HEK293T (cell line): ENCODE measurements around the gene SLC17A3.

Source experiments
- CTCF ChIA-PET: fragments of 350-600 bp; formaldehyde crosslinking; extraction: SDS; loops from one replicate; lab custom pipeline; 2021; ENCODE audit warnings: antibody characterized with exemption, inconsistent platforms; lab: Yijun Ruan, JAX
- POLR2A ChIA-PET: fragments of 350-600 bp; formaldehyde crosslinking; extraction: SDS; loops from one replicate; lab custom pipeline; 2020; ENCODE audit warnings: antibody characterized with exemption, inconsistent platforms; lab: Yijun Ruan, JAX
- DNase-seq: peaks from one replicate; pipeline ENCODE4 v3.0.0; 2012; ENCODE audit warnings: mixed read lengths; ENCODE audit errors: extremely low spot score
- ARNT ChIP-seq: fragments of 450-650 bp; IDR thresholded peaks from 2 replicates; pipeline ENCODE4 v1.6.1; 2017; ENCODE audit warnings: mild to moderate bottlenecking
- BHLHE40 ChIP-seq: fragments of 450-650 bp; IDR thresholded peaks from 2 replicates; pipeline ENCODE4 v1.6.1; 2016; ENCODE audit warnings: mild to moderate bottlenecking, moderate library complexity, borderline replicate concordance
- CTBP1 ChIP-seq: fragments of 450-650 bp; IDR thresholded peaks from 2 replicates; pipeline ENCODE4 v1.6.1; 2016; ENCODE audit warnings: borderline replicate concordance
- ELF4 ChIP-seq: fragments of 450-650 bp; IDR thresholded peaks from 2 replicates; pipeline ENCODE4 v1.6.1; 2017; ENCODE audit warnings: antibody characterized with exemption
- FOXA1 ChIP-seq: fragments of 450-650 bp; IDR thresholded peaks from 2 replicates; pipeline ENCODE4 v1.6.1; 2016; ENCODE audit warnings: mild to moderate bottlenecking
- FOXK2 ChIP-seq: fragments of 450-650 bp; IDR thresholded peaks from 2 replicates; pipeline ENCODE4 v1.6.1; 2016; ENCODE audit warnings: mild to moderate bottlenecking
- FOXM1 ChIP-seq: fragments of 450-650 bp; IDR thresholded peaks from 2 replicates; pipeline ENCODE4 v1.6.1; 2017; ENCODE audit warnings: mild to moderate bottlenecking, borderline replicate concordance
- HDGF ChIP-seq: fragments of 450-650 bp; IDR thresholded peaks from 2 replicates; pipeline ENCODE4 v1.6.1; 2017; ENCODE audit warnings: antibody characterized with exemption, borderline replicate concordance
- L3MBTL2 ChIP-seq: fragments of 450-650 bp; conservative IDR thresholded peaks from 2 replicates; pipeline ENCODE4 v1.6.1; 2016; ENCODE audit warnings: mild to moderate bottlenecking
- LEF1 ChIP-seq: fragments of 450-650 bp; IDR thresholded peaks from 2 replicates; pipeline ENCODE4 v1.6.1; 2017; ENCODE audit warnings: mild to moderate bottlenecking, borderline replicate concordance
- NFRKB ChIP-seq: fragments of 450-650 bp; IDR thresholded peaks from 2 replicates; pipeline ENCODE4 v1.6.1; 2016; ENCODE audit warnings: mild to moderate bottlenecking, moderate library complexity
- SP1 ChIP-seq: fragments of 450-650 bp; IDR thresholded peaks from 2 replicates; pipeline ENCODE4 v1.6.1; 2017
- SUZ12 ChIP-seq: fragments of 450-650 bp; IDR thresholded peaks from 2 replicates; pipeline ENCODE4 v1.6.1; 2016; ENCODE audit warnings: mild to moderate bottlenecking
- TARDBP ChIP-seq: fragments of 450-650 bp; IDR thresholded peaks from 2 replicates; pipeline ENCODE4 v1.6.1; 2016
- ZNF384 ChIP-seq: fragments of 450-650 bp; IDR thresholded peaks from 2 replicates; pipeline ENCODE4 v1.6.1; 2016
- TF ChIP-seq, protein P1 (sequence below): fragments of 450-650 bp; IDR thresholded peaks from 2 replicates; pipeline ENCODE4 v1.6.1; 2016

SLC17A3 gene

DNA sequence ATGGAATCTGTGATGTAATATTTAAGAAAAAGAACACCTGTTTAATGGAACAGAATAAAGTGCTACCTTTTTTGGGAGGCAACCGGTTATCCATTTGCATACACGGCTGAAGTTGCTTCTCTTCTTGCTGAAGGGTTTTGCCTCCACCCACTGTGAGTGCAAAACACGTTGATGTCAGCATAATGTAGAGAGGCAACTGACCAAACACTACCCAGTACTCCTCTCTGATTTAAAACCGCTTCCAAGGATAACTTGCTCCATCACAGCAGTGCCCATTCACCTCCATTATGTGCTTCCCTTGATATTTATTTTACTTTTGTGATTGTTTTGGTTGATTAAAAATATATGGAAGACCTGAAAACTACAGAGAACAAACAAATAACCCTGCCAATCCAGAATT, 43.6 kb downstream of the SLC17A3 start:
- ChIA-PET POLR2A (no interaction called here), CTCF (no interaction called here)
- DNase-seq: no peak
- no peak for TF ChIP-seq NFRKB
- TF ChIP-seq HDGF: no peak
- TF ChIP-seq SP1: no peak
- no peak for TF ChIP-seq LEF1
- TF ChIP-seq FOXM1: no peak
- TF ChIP-seq SUZ12: no peak
- no peak for TF ChIP-seq ELF4
- TF ChIP-seq, protein P1, sequence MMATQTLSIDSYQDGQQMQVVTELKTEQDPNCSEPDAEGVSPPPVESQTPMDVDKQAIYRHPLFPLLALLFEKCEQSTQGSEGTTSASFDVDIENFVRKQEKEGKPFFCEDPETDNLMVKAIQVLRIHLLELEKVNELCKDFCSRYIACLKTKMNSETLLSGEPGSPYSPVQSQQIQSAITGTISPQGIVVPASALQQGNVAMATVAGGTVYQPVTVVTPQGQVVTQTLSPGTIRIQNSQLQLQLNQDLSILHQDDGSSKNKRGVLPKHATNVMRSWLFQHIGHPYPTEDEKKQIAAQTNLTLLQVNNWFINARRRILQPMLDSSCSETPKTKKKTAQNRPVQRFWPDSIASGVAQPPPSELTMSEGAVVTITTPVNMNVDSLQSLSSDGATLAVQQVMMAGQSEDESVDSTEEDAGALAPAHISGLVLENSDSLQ: no peak
- no peak for TF ChIP-seq CTBP1

DNA sequence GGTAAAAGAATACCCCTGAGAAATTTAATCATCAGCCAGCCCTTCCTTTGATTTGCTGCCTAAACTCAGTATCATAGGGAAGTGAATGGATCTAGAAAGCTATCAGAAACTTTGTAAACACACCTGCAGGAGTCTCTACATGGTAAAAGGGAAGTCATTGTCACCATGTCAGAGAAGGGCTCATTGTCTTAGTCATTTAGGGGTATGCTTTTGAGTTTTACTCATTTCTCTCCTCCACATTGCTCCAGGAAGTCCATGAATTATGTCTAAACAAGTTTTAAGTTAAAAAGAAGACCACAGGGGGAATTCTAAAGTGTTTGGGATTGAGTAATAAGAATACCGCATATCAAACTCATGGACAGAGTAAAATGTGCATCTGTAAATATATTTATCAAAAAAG, 44.7 kb downstream of the SLC17A3 start:
- TF ChIP-seq L3MBTL2 (no peak), ARNT (no peak), CTBP1 (no peak), FOXA1 (no peak), FOXM1 (no peak), BHLHE40 (no peak), TARDBP (no peak), LEF1 (no peak), NFRKB (no peak), SUZ12 (no peak), HDGF (no peak), ELF4 (no peak)
- TF ChIP-seq, protein P1: no peak
- ChIA-PET CTCF (no interaction called here), POLR2A (no interaction called here)
- DNase-seq: no peak

DNA sequence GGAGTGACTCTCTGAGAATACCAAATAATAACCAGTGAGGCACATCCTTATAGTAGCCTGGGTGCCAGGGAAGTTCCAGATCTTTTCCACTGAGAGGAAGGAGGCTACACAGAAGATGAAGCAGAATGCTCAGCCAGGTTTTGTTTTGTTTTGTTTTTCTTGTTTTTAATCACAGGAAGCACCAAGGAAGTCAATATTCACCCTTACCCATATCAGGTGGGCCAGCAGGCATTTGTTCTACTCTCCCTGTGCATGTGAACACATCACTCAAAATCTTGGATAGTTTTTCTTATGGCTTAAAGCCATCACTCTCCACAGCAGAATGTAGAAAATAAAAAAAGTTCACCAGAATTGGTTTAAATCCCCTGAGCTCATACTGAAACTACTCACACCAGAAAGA, 52.7 kb downstream of the SLC17A3 start:
- TF ChIP-seq NFRKB: no peak
- no peak for TF ChIP-seq HDGF
- no peak for TF ChIP-seq LEF1
- no peak for TF ChIP-seq BHLHE40
- TF ChIP-seq FOXM1: no peak
- TF ChIP-seq CTBP1: no peak
- no peak for TF ChIP-seq ARNT
- no peak for TF ChIP-seq ELF4
- ChIA-PET POLR2A (no interaction called here), CTCF (no interaction called here)
- no peak for DNase-seq

DNA sequence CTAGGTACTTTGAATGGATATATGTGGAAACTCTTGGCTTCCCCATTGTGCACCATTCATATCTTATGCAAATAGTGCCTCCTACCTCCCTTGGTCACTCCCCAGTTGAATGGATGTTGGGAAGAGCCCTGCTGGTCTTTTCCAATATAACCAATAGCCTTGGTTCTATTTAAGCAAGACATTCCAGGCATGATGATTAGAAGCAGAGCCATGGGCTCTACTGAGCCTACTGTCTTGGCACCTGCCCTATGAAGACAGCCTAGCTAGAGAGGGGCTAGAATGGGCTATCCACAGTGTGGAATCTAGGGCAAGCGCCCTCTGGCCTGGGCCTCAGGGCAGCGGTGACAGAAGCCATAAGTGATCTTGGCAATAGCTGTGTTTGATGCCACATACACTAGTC, 57.8 kb downstream of the SLC17A3 start:
- TF ChIP-seq, protein P1: no peak
- TF ChIP-seq HDGF: no peak
- TF ChIP-seq FOXK2: no peak
- TF ChIP-seq NFRKB: no peak
- TF ChIP-seq SUZ12: no peak
- TF ChIP-seq FOXM1: no peak
- no peak for TF ChIP-seq LEF1
- no peak for TF ChIP-seq TARDBP
- no peak for TF ChIP-seq FOXA1
- no peak for TF ChIP-seq BHLHE40
- no peak for TF ChIP-seq ARNT
- no peak for TF ChIP-seq ELF4
- TF ChIP-seq SP1: no peak
- no peak for TF ChIP-seq L3MBTL2
- no peak for TF ChIP-seq CTBP1
- TF ChIP-seq ZNF384: no peak
- no peak for DNase-seq
- ChIA-PET POLR2A (no interaction called here), CTCF (no interaction called here)

DNA sequence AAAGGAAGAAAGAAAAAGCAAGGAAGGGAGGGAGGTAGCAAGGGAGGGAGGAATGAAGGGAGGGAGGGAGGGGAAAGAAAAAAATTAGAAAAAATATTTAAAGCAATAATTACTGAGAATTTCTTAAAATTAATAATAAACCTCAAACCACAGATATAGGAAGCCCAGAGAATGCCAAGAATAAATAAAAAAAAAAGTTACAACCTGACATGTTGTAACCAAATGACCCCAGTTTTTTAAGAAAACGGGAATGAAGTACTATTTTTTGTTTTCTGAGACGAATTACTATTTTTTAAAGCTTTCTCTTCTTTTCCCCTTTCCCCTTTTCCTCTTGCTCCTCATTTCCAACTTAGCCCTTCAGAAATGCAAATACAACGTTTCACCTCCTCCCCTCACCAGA, 58.8 kb downstream of the SLC17A3 start:
- ChIA-PET POLR2A (no interaction called here), CTCF (no interaction called here)
- no peak for DNase-seq
- TF ChIP-seq FOXM1: no peak
- TF ChIP-seq TARDBP: no peak
- TF ChIP-seq, protein P1: no peak
- no peak for TF ChIP-seq FOXA1
- TF ChIP-seq NFRKB: no peak
- TF ChIP-seq ELF4: no peak
- TF ChIP-seq BHLHE40: no peak
- no peak for TF ChIP-seq SP1
- no peak for TF ChIP-seq L3MBTL2
- no peak for TF ChIP-seq CTBP1
- no peak for TF ChIP-seq HDGF
- no peak for TF ChIP-seq SUZ12
- no peak for TF ChIP-seq ARNT
- no peak for TF ChIP-seq LEF1
- TF ChIP-seq ZNF384: no peak
- TF ChIP-seq FOXK2: no peak

DNA sequence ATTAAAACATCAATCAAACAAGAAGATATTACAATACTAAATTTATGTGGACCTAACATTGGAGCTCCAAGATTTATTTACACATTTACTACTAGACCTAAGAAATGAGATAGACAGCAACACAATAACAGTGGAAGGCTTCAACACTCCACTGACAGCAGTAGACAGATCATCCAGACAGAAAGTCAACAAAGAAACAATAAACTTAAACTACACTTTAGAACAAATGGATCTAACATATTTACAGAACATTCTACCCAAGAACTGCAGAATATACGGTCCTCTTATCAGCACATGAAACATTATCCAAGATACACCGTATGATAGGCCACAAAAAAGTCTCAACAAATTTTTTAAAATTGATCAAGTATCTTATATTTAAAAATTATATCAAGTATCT, 69.2 kb downstream of the SLC17A3 start:
- DNase-seq: no peak
- ChIA-PET POLR2A (no interaction called here), CTCF (no interaction called here)
- TF ChIP-seq, protein P1: no peak
- TF ChIP-seq FOXA1 (no peak), TARDBP (no peak)
